HG02973 (cell line): ENCODE data around the gene ZNF438.

Experiments used
- ATAC-seq: cut with Tn5 transposase; IDR thresholded peaks from one replicate; pipeline ENCODE4 v1.9.1; 2021; ENCODE audit warnings: moderate library complexity; ENCODE audit not compliant: unreplicated experiment

The ZNF438 gene

DNA sequence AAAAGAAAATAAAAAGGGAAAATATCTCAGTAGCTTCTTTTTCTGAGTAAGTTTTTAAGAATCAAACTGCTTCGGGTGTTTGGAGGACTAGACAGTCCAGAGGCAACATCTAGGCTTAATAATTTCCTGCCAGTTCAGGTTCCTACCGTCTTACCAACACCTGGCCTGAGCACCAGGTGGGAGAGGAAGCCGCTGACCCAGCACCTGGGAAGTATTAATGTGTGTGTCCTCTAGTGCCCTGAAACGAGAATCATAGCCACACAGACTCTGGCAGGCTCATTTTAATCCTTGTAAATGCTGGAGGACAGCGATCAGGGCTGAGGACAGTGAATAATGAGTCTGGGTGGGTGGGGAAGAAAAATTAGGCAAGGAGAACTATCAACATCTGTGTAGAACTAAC is 137.4 kb downstream of the ZNF438 start:
- no peak for ATAC-seq

DNA sequence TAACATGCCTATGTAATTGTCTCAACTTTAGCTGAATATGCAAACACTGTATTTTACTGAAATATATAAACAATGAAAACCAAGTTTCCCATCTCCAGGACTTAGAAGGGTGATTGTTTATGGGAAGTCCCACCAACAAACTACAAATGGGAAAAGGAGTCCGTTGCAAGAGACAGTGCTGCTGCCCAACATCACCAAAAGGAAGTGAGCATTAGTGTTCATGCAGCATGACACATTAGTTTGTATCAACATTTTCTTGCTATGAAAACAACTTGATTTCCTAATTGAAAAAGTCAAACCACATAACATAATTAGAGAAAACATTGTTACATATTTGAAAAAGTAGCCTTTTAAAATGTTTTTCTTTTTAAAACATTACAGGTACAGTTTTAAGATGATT is 138.5 kb downstream of the ZNF438 start:
- ATAC-seq = no peak

DNA sequence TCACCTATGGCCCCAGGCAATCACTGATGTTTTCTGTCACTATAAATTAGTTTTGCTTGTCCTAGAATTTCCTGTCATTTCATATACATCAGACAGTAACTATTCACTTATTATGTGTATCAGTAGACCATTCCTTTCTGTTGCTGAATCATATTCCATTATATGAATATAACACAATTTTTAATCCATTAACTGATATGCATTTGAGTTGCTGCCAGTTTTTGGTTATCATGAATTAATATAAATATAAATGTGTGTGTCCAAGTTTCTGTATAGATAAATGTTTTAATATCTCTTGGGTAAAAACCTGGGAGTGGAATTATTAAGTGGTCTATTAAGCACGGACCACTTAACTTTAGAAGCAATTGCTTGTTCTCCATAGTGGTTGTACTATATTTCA is 143.8 kb downstream of the ZNF438 start:
- ATAC-seq = no peak

DNA sequence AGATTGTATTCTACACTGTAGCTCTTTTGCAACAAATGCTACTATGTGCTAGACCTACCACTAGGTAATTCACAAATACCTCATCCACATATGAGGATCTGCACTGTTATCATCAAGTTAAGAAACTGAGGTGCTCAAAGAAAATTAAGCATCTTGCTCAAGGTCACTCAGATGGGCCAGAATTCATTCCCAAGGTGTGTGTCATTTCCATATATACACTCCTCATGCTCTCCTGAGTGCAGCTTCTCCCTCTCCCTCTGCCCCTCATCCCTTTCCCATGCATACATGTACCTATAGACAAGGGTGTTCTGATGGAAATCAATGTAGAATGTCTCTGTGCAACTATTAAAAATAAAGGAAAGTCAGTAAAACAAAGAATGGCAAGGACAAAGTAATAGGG is 146.2 kb downstream of the ZNF438 start:
- no peak for ATAC-seq

DNA sequence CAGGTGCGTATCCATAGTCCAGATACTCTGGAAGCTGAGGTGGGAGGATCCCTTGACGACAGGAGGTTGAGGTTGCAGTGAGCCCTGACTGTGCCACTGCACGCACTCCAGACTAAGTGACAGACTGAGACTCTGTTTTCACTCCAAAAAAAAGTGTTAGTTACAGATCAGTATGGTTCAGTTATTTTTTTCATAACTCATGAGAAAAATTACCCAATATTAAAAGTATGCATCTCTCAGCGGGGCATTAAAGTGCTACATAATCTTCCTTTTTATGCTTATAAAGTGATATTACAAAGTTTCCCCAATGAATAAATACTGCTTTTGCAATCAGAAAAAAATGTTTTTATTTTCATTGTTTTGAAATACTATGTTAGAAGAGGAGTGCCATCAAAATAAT is 147.9 kb downstream of the ZNF438 start:
- ATAC-seq = no peak

DNA sequence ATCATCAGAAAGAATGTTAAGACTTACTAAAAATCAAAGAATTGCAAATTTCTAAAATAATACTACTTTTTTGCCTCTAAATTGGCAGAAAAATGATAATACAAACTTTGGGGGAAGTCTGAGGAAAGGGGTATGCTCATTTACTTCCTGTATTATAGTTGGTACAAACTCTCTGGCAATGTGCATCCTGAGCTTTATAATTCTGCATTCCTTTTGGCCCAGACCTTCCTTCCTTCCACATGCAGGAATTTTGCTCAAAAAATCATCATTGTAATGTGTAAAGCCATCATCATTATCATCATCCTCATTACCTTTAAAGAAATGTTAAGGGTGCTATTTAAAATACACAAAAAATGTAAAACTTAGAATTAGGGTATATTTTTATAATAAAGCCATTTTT is 148.5 kb downstream of the ZNF438 start:
- ATAC-seq = no peak

DNA sequence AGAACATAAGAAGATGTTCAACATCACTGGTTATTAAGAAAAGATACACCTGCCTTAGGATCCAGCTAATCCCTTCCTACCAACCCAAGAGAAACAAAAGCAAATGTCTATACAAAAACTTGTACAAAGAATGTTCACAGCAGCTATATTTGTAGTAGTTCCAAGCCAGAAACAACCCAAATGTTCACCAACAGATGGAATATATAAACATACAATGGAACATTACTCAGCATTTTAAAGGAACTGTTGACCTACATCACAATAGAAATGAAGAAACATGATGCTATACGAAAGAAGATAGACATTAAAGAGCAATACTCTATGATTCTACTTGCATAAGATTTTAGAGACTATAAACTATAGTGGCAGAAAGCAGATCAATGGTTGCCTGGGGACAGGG is 149.4 kb downstream of the ZNF438 start:
- no peak for ATAC-seq

DNA sequence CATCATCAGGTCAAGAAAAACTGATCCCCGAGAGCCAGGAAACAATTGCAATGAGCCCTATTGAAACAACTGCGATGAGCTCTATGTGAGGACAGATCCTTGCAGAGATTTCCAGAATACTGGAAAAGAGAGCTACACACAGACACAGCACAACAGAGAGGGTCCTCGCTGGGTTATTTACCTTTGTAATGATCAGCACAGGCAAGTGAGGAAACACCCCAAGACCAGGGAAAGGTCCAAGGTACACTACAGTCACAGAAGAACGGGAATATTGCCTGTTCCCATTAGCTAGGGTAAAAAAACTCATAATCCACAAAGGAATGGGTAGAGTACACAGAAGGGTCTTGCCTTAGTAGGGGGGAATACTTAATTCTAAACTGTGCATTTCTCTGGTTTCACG is 152.7 kb downstream of the ZNF438 start:
- no peak for ATAC-seq

DNA sequence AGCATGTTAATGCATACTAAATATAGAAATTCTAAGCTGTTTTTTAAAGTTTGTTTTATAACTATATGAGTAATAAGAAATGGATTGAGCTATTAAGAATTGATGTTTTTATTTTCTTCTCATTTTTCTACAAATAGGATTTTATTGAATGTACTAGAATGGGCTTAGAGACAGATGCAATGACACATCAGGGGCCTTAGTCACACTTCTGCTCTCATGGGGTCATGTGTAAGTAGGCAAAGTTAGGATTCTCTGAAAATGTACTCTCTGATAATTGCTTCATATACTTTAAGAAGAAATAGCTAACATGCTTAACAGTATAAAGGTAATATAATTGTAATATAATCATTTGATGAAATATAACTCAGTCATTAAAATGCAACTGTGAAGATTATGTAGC is 154.6 kb downstream of the ZNF438 start:
- ATAC-seq = no peak

DNA sequence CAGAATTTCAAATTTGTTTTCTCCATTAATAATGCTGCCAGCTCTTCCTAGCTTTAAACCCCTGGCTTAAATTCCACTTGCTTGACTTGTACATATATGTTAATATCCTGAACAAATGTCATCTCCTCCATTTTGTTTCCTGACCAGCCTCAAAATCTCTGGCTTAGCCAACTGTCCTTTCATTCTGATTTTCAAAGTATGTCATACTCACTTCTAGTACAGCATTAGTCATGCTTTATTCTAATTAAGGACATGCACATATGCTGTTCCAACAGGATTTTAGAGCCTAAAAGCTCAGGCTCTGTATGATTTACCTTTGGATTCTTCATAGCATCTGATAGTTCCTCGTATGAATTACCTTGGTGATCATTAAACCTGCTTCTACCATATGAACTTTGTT is 158.3 kb downstream of the ZNF438 start:
- ATAC-seq = no peak

DNA sequence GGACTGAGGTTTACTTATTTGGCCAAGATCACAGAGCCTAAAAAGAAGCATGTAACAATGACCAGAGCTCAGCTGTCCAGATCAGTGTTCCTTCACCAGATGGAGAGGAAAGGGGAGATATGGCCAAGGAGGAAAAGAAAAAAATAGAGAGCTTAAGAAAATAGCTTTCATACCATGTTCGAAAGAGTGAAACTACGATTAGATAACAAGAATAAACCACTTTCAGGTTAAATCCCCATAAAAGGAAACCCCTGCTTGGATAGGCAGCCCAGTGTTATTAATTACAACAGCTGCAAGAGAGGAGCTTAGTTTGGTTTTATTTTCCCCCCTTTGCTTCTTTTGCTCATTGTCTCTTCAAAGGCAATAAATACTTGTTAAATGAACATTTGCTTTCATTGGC is 160.8 kb downstream of the ZNF438 start:
- no peak for ATAC-seq

DNA sequence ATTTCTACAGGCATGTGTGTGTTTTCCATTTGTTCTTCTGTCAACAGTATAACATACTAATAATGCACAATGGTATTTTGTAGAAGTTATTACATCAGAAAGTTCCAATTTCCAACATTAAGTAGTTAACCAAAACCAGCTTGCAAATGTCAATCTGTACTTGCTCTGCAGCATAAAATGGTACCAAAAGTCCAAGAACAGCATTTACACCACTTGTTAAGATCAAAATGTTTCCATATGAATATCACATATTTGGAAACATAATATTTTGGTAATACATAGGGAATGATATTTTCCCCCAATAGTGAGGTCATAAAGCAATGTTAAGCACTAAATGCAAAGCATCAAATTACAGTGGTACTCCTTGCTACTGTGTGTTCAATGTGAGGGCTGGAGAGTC is 162.1 kb downstream of the ZNF438 start:
- no peak for ATAC-seq

DNA sequence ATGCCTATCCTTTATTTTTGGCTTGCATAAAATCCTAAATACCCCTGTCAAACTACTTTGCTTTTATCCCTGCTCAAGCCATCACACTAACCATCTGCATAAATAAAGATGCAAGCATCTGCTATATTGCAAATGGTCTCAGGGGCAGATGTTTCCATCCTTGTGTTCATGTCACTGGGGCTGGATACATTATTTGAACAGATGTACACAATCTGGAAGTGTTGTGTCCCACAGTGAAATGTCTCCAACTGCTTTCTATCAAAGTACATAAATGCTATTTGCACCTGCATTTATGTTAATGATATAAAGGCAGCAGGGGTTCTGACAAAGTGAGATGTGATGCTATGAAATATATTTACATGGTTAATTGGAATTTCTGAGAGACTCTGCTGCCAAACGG is 163.1 kb downstream of the ZNF438 start:
- no peak for ATAC-seq

DNA sequence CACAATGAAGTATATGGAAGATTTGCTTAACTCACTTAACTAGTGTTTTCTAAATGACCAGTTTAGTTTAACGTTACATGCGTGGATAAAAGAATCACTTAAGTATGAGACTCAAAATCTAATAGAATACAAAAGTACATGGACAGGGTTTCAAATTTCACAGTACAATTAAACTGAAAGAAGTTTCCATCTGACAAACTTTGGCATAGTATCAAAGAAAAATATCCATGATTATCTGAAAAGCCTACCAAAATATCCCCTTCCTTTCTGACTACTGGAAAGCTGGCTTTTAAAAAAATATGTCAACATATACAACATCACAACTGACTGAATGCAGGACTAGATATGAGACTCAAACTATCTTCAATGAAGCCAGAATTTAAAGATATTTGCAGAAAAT is 164.8 kb downstream of the ZNF438 start:
- no peak for ATAC-seq

DNA sequence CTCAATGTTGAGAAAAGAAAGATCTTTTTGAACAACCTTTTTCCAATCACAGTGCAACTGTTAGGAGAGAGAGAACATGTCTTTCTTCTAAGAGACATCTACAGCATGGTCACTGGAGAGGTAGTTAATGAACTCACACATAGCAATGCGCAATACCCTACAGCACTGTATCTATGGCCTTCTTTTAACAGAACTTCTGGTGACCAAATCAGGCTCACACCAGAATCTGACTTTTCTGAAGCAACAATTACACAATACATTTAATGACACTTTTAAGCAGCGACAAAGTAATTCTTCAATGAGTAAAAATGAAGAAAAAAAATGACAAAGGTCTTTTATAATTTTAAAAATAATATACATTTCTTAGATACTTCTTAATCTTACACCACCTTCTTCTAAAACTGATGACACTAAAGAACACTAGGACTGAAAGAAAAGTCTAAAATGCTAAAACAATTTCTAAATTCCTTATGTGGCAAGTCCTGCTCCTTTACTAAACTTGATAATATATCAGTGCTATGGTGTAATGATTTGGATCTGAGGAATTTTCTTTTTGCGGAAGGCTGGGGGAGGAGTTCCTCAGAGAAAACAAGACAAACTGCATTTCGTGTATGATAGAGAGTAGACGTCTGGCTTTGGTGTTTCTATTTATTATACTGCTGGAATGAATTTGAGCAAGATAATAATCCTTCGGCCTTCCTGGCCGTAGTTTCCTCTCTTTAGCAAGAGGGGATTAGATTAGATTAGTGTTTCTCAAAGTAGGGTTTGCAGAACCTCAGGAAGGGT is 166.3 kb downstream of the ZNF438 start:
- ATAC-seq = no peak

DNA sequence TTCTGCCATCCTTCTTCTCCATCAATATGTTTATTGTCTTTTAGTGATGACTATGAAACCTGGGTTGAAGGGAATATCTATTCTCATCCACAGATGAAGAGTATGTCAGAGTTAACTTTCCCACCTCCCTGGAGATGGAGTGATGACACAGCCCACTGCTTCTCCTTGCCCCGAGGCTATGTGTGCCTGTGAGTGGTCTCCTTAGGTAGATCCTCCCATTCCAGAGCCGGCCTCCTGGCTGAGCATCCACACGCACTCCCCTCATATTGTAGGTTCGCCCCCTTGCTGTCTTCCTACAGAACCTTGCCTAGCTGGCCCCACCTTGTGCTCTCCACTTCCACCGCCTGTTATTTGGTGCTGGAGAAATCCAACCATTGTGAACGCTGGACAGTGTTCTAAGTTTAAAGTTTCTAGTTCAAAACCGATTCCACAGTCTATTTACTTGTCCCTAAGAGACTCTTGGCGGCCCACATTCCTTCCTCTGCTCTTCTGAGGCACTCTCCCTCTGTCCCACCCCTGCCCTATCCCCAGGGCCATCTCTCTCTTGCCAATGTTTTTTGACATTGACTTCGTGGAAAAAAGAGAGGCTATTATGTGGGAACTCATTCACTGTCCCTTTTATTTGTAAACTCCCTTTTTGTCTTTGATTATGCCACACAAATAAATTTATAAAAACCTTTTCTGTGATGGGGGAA is 168.0 kb downstream of the ZNF438 start:
- no peak for ATAC-seq

DNA sequence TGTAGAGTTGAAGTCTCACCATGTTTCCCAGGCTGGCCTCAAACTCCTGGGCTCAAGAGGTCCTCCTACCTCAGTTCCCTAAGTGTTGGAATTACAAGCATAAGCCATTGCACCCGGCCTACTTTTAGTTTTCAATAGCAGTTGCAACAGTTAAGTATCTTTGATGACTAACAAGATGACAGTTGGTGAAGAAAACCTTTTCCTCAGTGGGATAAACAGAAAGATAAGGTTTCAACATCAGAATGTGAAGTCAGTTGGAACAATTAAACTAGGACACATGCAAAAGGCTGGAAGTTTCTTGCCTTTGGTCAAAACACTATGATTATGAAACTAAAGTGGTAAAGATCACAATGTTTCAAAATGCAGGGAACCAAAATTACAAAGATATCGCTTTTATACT is 169.2 kb downstream of the ZNF438 start:
- no peak for ATAC-seq

DNA sequence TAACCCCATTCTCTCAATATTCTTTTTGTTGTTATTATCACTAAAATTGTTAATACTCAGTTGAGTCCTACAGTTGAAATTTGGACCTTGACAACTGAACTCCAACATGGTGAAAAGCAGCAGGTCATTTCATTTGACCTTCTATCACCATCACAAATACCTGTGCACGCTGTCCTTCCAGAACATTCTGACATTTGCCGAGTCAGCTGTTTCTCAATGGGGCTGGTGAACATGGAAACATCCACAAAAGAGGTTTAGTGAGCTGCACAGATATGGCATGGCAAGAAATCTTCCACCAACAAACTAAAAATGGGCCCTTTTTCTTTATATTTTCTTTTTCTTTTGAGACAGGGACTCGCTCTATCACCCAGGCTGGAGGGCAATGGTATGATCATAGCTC is 169.7 kb downstream of the ZNF438 start:
- ATAC-seq = no peak

DNA sequence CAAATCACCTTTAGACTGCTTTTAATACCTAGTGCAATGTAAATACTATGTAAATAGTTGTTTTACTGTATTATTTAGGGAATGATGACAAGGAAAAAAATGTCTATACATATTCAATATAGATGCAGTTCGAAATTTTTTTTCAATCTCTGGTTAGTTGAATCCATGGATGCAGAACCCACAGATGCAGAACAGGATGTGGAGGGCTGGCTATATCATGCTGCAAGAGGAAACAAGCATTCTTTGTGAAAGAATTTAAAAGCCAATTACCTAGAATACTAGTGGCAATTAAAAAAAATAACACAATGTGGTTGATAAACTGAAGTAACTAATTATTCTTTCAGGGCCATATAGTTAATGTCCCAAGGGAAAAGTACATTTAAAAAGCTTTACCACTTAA is 170.4 kb downstream of the ZNF438 start:
- no peak for ATAC-seq

DNA sequence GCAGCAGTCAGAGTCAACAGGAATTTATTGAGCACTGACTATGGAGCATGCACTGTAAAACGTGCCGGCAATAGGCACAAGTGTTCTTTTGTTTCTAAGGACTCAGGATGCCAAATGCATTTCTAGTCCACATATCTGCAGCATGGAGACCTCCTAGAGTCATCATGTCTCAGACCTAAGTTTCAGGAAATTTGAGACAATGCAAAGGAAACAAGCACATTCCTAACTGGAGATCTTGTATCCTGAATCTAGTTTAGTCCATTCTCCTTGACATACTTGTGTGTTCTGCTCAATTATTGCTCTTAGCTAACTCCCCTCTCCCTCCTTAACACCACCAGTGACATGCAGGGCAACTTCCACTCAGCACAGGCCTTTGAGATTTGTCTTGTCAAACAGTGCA is 173.2 kb downstream of the ZNF438 start:
- ATAC-seq = no peak

DNA sequence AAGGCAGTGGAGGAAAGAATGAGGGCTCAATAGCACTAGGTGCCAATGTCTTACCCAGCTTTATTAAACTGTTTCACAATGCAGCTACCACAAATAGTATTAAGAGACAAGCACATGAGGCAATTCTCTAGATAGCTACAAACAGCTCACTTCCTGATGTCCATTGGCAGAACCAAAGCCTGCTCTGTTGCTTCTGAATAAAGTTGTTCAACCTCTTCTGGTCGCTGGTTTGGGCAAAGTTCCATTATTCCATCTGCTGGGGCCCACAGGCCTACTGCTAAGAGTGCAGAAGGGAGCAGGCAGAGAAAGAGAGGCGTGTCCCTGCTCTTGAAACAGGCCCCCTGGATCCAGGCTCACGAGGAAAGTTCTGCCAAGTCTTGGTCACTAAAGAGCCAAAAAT is 173.9 kb downstream of the ZNF438 start:
- ATAC-seq = no peak

DNA sequence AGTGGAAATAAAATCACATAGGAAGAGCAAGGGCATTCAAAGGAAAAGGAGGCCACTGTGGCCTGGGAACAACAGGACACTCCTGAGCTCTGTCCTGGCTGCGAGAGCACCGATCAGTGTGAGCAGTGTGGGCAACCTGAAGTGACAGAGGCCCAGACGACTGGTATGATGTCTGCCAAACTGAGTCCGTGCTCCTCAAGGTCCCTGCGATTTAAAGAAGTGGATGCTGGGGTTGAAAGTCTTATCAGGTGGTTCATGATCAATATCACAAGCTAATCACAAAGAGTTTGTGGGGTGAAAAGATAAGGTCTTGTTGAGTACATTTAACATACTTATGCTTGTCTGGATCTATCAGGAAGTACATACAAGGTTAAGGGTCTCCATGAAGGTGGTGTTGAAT is 176.5 kb downstream of the ZNF438 start:
- ATAC-seq = no peak

DNA sequence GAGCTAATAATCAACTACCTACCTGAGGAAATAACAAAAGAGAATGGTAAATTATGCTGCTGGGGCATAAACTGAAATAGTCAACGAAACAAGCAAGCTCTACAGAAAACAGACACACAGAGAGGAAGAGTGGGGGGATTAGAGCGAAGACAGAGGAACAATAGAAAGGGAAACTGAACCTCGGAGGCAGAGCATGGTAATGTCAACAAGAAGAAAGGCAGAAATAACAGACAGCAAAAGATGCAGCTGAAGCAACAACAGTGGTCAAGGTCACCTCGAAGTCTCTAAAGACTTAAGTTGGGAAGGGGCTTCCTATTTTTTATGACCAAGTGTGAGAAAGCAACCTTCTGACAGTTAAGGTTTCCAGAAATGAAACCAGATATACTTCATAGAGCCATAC is 177.0 kb downstream of the ZNF438 start:
- no peak for ATAC-seq
